ENCODE results near the gene PSG11. TPM values are rescaled to one million over a fixed set of nuclear protein-coding genes. Genes with fewer than 3 reads are reported as not detected.
"Not testable (repeated sequence)": the region's sequence is repeated elsewhere in the genome, so short reads cannot be mapped to it uniquely, and the experiment has no call there.

The PSG11 gene
- total and polyA plus RNA-seq, 2 of the 4 experiments (the other 2 are of a cell fraction), result 0.07 to 0.18 TPM

DNA sequence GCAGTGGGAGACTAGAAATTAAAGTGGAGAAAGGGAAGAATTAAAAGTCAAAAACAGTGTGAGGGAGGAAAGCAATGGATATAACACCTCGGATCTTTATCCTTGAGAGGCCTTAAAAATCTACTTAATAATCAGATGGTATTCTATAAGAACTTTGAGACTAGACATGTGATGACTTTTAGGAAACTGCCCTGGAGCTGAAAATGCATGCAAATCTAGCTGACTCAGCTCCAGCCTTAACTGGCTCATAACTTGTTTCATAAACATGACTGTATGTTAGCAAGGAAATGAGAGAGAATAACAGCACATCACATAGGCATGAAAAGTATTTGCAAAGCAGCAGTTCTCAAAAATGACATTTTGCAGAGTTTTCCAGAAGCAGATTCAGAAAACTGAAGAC is 38.1 kb downstream of the PSG11 start:
- not testable (repeated sequence) for H3K36me3 ChIP-seq (ENCODE audit: control insufficient read depth, insufficient read depth, low read length)

More for the DNA sequence above, 38.1 kb downstream of the PSG11 start:
- DNase-seq; H3K79me1 ChIP-seq (ENCODE audit: low read depth in 1 of 2, low read length in 2 of 2); H2BK20ac ChIP-seq (ENCODE audit: low read depth, low read length); H3K14ac ChIP-seq (replicated peaks; ENCODE audit: low read depth, low read length); H4K20me1 ChIP-seq (ENCODE audit: insufficient read depth, low read length); intact Hi-C loops (cut with micrococcal nuclease); dilution Hi-C loops (cut with HindIII; ENCODE audit: low sequenced_read_pairs, unreplicated experiment); H3K27me3 ChIP-seq (ENCODE audit: control insufficient read depth, insufficient read depth, low read length); CTCF ChIA-PET; H3K56ac ChIP-seq (ENCODE audit: extremely low read depth, insufficient read depth, low read length); H2AK5ac ChIP-seq (ENCODE audit: low read depth, low read length); in situ Hi-C loops (cut with MboI; ENCODE audit: low sequenced_read_pairs); H3K23ac ChIP-seq (ENCODE audit: low read depth, low read length); H4K5ac ChIP-seq (ENCODE audit: low read depth, low read length); H3K4me3 ChIP-seq (ENCODE audit: insufficient read depth, low read depth, low read length); H4K91ac ChIP-seq (ENCODE audit: insufficient read depth, low read depth, low read length); H2AFZ ChIP-seq (replicated peaks; ENCODE audit: low read length, poor library complexity); BruUV-seq (replicated peaks); H2AK9ac ChIP-seq (replicated peaks; ENCODE audit: low read depth, low read length, poor library complexity); POLR2A ChIA-PET (ENCODE audit: unreplicated experiment); H3K9ac ChIP-seq (ENCODE audit: low read depth, low read length); H3K4me2 ChIP-seq (ENCODE audit: low read depth, low read length); H3K9me3 ChIP-seq (ENCODE audit: control insufficient read depth, insufficient read depth, low read length): not testable (repeated sequence)
- Histone ChIP-seq H4K8ac (ENCODE audit: low read depth in 2 of 2, low read length in 2 of 2) (peak overlapping the region in 1 of 2 experiments; percentile 47; a peak in 1 of 4 replicates), H3K18ac (ENCODE audit: low read depth, low read length) (peak overlapping the region; percentile 82; the same call in 1 of the 2 replicates), H2BK5ac (ENCODE audit: low read depth, low read length, poor library complexity, severe bottlenecking) (peak overlapping the region; percentile 84), H2BK120ac (ENCODE audit: low read depth, low read length) (0 out of 2 replicates have a peak overlapping the region, but pooled peaks have one; percentile 92), H2BK15ac (ENCODE audit: low read depth, low read length) (peak overlapping the region; percentile 98; the same call in 1 of the 3 replicates), H3K4me1 (ENCODE audit: control insufficient read depth, insufficient read depth, low read length) (peaks cover 12% of the 10 kb centered on the region), H3K9me1 (ENCODE audit: insufficient read depth, low read length) (peaks cover 13% of the 10 kb centered on the region), H3K27ac (ENCODE audit: insufficient read depth, low read length) (peak overlapping the region; percentile 49; the same call in 1 of the 2 replicates), H3K4ac (ENCODE audit: low read depth, low read length) (peak overlapping the region; percentile 93; the same call in 1 of the 2 replicates)
- WGBS, 2 experiments (ENCODE audit: extremely low coverage in 2 of 2, insufficient read length in 1 of 2), result no CpG with 5 or more reads among the region's 1 CpG
- peak; percentile 66 for TF ChIP-seq MAFK (IDR thresholded peaks at IDR 0.05; ENCODE audit: low read depth, low read length)
- ATAC-seq (ENCODE audit: low read depth), result peak; percentile 80

Measured in IMR-90 (cell line).